RPMI7951 (cell line): ENCODE data around the gene FGD4. TPM values are rescaled to one million over a fixed set of nuclear protein-coding genes. Genes with fewer than 3 reads are reported as not detected.

Experiments
- DNase-seq: peaks from one replicate; pipeline ENCODE4 v3.0.0-alpha.2; 2012; ENCODE audit warnings: low read depth
- total RNA-seq: library from RNA; depleted of rRNA; stranded (reverse); fragments of >200 nt; shearing (Covaris generic); gene quantifications from 2 replicates; pipeline ENCODE4 v1.2.3, GENCODE V29; 2014

The FGD4 gene
- total RNA-seq, 1 experiment from 2014 or later = 1.4 TPM

DNA sequence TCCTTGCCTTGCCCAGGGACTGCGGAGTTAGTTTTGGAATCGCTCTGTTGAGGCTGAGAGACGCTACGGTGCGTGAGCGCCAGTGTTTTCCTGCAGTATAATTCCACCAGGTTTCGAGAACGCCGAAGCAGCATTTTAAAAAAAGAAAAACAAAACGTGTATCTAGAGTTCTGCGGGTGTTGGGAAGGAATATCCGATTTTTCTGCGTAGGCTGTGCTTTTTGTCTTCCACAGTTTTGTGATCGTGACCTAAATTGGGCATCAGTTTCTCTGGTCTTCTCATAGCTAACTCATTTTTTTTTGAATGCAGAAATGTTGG, 280.5 kb downstream of the FGD4 start:
- DNase-seq = no peak

DNA sequence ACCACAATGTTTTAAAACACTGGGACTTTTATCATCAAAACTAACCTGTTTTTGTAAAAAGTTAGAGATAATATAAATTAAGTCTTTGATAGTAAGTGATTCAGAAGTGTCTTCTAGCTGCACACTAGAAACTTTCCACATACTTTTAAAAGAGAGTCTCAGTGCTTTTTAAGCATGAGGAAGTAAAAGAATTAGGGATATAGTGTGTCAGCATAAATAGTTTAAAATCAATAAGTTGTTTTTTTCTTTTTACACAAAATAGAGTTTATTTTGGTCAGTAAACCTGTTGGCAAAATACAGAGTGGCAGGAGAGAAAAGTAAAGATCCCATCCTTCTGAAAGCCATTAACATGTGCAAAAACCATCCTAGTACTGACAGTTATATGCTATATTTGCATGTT, 281.4 kb downstream of the FGD4 start:
- no peak for DNase-seq

DNA sequence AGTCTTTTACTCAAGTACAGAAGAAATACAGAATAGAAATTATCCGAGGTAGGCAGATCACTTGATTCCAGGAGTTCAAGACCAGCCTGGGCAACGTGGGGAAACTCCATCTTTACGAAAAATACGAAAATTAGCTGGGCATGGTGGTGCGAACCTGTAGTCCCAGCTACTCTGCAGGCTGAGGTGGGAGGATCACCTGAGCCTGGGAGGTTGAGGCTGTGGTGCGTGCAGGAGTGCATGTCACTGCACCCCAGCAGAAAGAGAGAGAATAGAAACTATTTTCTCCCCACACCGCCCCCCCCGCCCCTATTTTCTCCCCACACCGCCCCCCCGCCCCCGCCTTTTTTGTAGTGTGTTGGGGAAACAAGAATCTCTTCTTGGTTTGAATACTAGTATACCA, 281.9 kb downstream of the FGD4 start:
- no peak for DNase-seq

DNA sequence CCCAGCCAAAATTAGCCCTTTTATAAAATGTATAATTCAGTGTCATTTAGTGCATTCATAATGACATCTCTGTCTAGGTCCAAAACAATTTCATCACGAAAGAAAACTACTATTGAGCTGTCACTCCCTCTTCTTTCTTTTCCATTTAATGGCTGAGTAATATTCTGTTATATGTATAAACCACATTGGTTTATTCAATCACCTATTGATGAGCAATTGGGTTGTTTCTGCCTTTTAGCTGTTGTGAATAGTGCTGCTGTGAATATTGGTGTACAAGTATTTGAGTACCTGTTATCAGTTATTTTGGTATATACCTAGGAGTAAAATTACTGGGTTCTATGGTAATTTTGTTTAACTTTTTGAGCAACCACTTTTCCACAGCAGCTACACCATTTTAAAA, 287.0 kb downstream of the FGD4 start:
- DNase-seq = no peak

DNA sequence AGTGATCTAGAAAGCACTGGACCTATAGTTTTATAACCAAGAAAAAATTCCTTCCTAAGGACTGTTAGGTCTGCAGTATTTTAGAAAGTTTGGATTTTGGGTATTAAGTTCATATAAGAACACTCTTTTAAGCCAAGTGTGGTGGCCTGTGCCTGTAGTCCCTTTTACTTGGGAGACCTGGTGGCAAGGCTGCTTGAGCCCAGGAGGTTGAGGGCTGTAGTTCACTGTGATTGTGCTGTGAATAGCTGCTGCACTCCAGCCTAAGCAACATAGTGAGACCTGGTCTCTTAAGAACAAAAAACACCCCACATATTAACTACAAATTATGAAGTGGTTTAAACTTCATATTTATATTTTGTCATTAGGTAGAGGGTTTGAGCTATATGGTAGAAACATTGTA, 289.4 kb downstream of the FGD4 start:
- no peak for DNase-seq

DNA sequence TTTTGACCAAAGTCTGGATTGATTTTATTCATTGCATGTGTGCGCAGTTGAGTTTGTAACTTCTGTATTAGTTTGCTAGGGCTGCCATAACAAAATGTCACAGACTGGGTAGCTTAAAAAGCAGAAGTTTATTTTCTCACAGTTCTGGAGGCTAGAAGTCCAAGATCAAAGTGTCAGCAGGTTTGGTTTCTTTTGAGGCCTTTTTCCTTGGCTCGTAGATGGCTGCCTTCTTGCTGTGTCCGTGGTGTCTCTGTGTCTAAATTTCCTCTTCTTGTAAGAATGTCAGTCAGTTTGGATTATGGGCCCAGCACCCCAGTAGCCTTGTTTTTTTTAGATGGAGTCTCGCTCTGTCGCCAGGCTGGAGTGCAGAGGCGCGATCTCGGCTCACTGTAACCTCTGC, 291.6 kb downstream of the FGD4 start:
- no peak for DNase-seq

DNA sequence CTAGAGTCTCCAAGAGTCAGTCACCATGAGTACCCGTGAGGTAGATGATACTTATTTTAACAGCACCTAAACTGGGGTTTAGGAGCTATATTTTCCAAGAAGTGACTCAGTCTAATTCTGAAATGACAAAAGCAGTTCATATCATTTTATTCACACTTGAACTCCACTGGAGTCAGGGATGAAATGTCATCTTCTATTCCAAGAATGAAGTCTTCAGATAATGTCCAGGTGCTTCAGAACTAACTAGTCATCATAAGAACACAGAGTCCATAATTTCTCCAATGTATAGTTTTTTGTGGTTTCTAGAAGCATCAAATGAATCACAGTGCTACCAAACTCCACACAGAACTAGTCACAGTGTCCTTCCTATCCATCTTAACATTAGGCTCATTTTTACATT, 293.0 kb downstream of the FGD4 start:
- DNase-seq = no peak

DNA sequence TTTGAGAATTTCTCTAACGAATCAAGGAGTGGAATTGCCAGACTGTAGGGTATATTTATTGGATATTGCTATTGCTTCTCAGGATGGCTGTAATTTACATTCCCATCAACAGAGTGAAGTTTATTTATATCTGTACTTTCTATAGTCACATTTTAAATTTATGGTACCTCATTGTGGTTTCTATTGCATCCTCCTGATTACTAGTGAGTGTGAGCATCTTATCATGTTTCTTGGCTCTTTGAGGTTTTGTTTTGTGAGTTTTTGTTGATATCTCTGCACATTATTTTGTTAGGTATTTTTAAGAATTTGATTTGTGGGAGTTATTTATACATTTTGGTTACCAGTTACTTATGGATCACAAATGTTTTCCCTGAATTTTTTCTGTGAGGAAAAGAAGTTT, 293.7 kb downstream of the FGD4 start:
- no peak for DNase-seq
